ENCODE data around the gene RRP15. TPM values are rescaled to one million over a fixed set of nuclear protein-coding genes. Genes with fewer than 3 reads are reported as not detected.

RRP15 gene
- total and polyA plus RNA-seq, 2 of the 13 experiments (the other 11 are each of a cell fraction or from before 2014, with no cell fraction given) = 2.1 to 37.5 TPM

GRCh38 chr1:218362418-218363076 is 77.5 kb downstream of the RRP15 start:
- H3K4me2 ChIP-seq (ENCODE audit: low read depth, low read length) = no peak overlapping the region
- no TSS peak for BruUV-seq (replicated peaks)
- no peak overlapping the region for H3K4me3 ChIP-seq (replicated peaks in 1 of 3; ENCODE audit: insufficient read depth in 1 of 3, low read depth in 2 of 3, low read length in 3 of 3)
- FAIRE-seq = no peak
- ChIA-PET CTCF (ENCODE audit: low intra/inter-chr PET ratio, low total read pairs) (no interaction called here), POLR2A (no interaction called here)
- no peak overlapping the region for H2AFZ ChIP-seq (ENCODE audit: low read length)
- in situ Hi-C loops (cut with HindIII; ENCODE audit: extremely low pct_ligation_motif_present, low pct_unique_long_range_greater_than_20kb) (loop anchor here (5.0 to 25.0 kb wide), 2 partner anchors 160 to 950 kb away; no protein-coding TSS in a partner anchor), intact Hi-C loops (cut with micrococcal nuclease; ENCODE audit: unreplicated experiment) (no loop called here)
- H3K4me1 ChIP-seq (ENCODE audit: insufficient read depth, low read length) = peaks cover 38% of the 10 kb centered on the region
- WGBS (ENCODE audit: low lambda C conversion rate) = 85% methylated on average over 5 of the region's 5 CpGs
- ATAC-seq = no peak
- no peak for TF ChIP-seq MAFG (CRISPR knock-in tag; IDR thresholded peaks at IDR 0.05)
- TF ChIP-seq MAFF (IDR thresholded peaks at IDR 0.05; ENCODE audit: low read depth, low read length) = peak; percentile 41; the same call in 1 of the 2 replicates
- TF ChIP-seq MAFK (conservative IDR thresholded peaks at IDR 0.05 in 1 of 2, IDR thresholded peaks at IDR 0.05 in 1 of 2; ENCODE audit: low read length in 2 of 2) = peak; percentile 26 to 55; a peak in 2 of 4 replicates
- no peaks in the 10 kb centered on the region for H3K79me2 ChIP-seq (ENCODE audit: insufficient read depth, low read length)
- no peaks in the 10 kb centered on the region for H3K27me3 ChIP-seq (ENCODE audit: control insufficient read depth in 1 of 2, insufficient read depth in 2 of 2, low read length in 2 of 2)
- no peaks in the 10 kb centered on the region for H4K20me1 ChIP-seq (ENCODE audit: insufficient read depth, low read length)
- no peaks in the 10 kb centered on the region for H3K9me3 ChIP-seq (ENCODE audit: low read length)
- no peak for DNase-seq (ENCODE audit: low spot score)
- H3K27ac ChIP-seq (ENCODE audit: extremely low read length, insufficient read depth, low read length) = no peak overlapping the region
- no peaks in the 10 kb centered on the region for H3K36me3 ChIP-seq (replicated peaks in 1 of 2; ENCODE audit: control insufficient read depth in 1 of 2, insufficient read depth in 2 of 2, low read length in 2 of 2)
- H3K9ac ChIP-seq (ENCODE audit: insufficient read depth, low read depth, low read length) = no peak overlapping the region

DNA sequence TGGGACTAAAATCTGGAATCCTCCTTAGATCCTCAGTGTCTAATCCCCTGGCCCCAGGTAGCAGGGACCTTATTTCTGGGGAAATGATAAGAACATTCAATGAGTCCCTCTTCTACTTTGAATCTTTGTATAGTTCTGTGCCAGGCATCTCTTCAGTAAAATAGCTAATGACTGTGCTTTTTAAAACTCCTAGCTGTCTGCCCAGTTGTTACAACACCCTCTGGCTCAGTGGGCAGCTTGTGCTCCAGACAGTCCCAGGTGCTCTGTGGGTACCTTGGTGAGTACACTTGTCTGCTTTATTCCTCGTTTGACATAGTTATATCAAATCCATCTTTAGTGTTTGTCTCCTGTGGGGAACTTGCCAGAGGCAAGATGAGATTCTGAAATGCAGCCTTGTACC is 78.0 kb downstream of the RRP15 start:
- intact Hi-C loops (cut with micrococcal nuclease; ENCODE audit: unreplicated experiment) = no loop called here
- no peaks in the 10 kb centered on the region for H4K20me1 ChIP-seq (ENCODE audit: insufficient read depth, low read length)
- in situ Hi-C loops (cut with HindIII; ENCODE audit: extremely low pct_ligation_motif_present, low pct_unique_long_range_greater_than_20kb) = loop anchor here (5.0 to 25.0 kb wide), 2 partner anchors 159 to 949 kb away; no protein-coding TSS in a partner anchor
- ChIA-PET POLR2A (interaction anchor here (1.0 kb wide), 1 partner anchor 9 kb away, joined by 3 read pairs; no protein-coding TSS in a partner anchor), CTCF (ENCODE audit: low intra/inter-chr PET ratio, low total read pairs) (no interaction called here)
- H3K79me2 ChIP-seq (ENCODE audit: insufficient read depth, low read length) = no peaks in the 10 kb centered on the region
- 50% methylated on average over 1 of the region's 1 CpG for WGBS (ENCODE audit: low lambda C conversion rate)
- no peak overlapping the region for H3K4me3 ChIP-seq (replicated peaks in 1 of 3; ENCODE audit: insufficient read depth in 1 of 3, low read depth in 2 of 3, low read length in 3 of 3)
- H3K27me3 ChIP-seq (ENCODE audit: control insufficient read depth in 1 of 2, insufficient read depth in 2 of 2, low read length in 2 of 2) = no peaks in the 10 kb centered on the region
- H2AFZ ChIP-seq (ENCODE audit: low read length) = no peak overlapping the region
- H3K9me3 ChIP-seq (ENCODE audit: low read length) = no peaks in the 10 kb centered on the region
- no peaks in the 10 kb centered on the region for H3K36me3 ChIP-seq (replicated peaks in 1 of 2; ENCODE audit: control insufficient read depth in 1 of 2, insufficient read depth in 2 of 2, low read length in 2 of 2)
- FAIRE-seq (no peak), ATAC-seq (no peak), DNase-seq (ENCODE audit: low spot score) (no peak)
- no peak overlapping the region for H3K4me2 ChIP-seq (ENCODE audit: low read depth, low read length)
- no peak overlapping the region for H3K27ac ChIP-seq (ENCODE audit: extremely low read length, insufficient read depth, low read length)
- no peak overlapping the region for H3K9ac ChIP-seq (ENCODE audit: insufficient read depth, low read depth, low read length)
- peaks cover 44% of the 10 kb centered on the region for H3K4me1 ChIP-seq (ENCODE audit: insufficient read depth, low read length)
- no TSS peak for BruUV-seq (replicated peaks)
- no peak for TF ChIP-seq SNAPC2 (CRISPR knock-in tag; IDR thresholded peaks at IDR 0.05)
- no peak for TF ChIP-seq MEF2D (CRISPR knock-in tag; IDR thresholded peaks at IDR 0.05)
- TF ChIP-seq, protein P1, sequence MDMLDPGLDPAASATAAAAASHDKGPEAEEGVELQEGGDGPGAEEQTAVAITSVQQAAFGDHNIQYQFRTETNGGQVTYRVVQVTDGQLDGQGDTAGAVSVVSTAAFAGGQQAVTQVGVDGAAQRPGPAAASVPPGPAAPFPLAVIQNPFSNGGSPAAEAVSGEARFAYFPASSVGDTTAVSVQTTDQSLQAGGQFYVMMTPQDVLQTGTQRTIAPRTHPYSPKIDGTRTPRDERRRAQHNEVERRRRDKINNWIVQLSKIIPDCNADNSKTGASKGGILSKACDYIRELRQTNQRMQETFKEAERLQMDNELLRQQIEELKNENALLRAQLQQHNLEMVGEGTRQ (IDR thresholded peaks at IDR 0.05; ENCODE audit: low read depth, low read length) = no peak
- TF ChIP-seq, protein P1 (CRISPR knock-in tag; IDR thresholded peaks at IDR 0.05; ENCODE audit: borderline replicate concordance) = no peak
- TF ChIP-seq IKZF1 (IDR thresholded peaks at IDR 0.05) = no peak
- no peak for TF ChIP-seq KDM5B (CRISPR knock-in tag; IDR thresholded peaks at IDR 0.05; ENCODE audit: borderline replicate concordance)
- no peak for TF ChIP-seq SIX1 (CRISPR knock-in tag; IDR thresholded peaks at IDR 0.05; ENCODE audit: borderline replicate concordance)
- no peak for TF ChIP-seq NCOA1 (CRISPR knock-in tag; IDR thresholded peaks at IDR 0.05)
- TF ChIP-seq, protein P2, sequence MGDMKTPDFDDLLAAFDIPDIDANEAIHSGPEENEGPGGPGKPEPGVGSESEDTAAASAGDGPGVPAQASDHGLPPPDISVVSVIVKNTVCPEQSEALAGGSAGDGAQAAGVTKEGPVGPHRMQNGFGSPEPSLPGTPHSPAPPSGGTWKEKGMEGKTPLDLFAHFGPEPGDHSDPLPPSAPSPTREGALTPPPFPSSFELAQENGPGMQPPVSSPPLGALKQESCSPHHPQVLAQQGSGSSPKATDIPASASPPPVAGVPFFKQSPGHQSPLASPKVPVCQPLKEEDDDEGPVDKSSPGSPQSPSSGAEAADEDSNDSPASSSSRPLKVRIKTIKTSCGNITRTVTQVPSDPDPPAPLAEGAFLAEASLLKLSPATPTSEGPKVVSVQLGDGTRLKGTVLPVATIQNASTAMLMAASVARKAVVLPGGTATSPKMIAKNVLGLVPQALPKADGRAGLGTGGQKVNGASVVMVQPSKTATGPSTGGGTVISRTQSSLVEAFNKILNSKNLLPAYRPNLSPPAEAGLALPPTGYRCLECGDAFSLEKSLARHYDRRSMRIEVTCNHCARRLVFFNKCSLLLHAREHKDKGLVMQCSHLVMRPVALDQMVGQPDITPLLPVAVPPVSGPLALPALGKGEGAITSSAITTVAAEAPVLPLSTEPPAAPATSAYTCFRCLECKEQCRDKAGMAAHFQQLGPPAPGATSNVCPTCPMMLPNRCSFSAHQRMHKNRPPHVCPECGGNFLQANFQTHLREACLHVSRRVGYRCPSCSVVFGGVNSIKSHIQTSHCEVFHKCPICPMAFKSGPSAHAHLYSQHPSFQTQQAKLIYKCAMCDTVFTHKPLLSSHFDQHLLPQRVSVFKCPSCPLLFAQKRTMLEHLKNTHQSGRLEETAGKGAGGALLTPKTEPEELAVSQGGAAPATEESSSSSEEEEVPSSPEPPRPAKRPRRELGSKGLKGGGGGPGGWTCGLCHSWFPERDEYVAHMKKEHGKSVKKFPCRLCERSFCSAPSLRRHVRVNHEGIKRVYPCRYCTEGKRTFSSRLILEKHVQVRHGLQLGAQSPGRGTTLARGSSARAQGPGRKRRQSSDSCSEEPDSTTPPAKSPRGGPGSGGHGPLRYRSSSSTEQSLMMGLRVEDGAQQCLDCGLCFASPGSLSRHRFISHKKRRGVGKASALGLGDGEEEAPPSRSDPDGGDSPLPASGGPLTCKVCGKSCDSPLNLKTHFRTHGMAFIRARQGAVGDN (CRISPR knock-in tag; IDR thresholded peaks at IDR 0.05) = no peak

Data from HepG2 (cell line).